ENCODE measurements around the gene ZFYVE27.
A peak's percentile ranks its signal among the peaks of the same experiment; 100 is the strongest.
"Not testable (repeated sequence)": the region's sequence is repeated elsewhere in the genome, so short reads cannot be mapped to it uniquely, and the experiment has no call there.

Gene ZFYVE27, protein sequence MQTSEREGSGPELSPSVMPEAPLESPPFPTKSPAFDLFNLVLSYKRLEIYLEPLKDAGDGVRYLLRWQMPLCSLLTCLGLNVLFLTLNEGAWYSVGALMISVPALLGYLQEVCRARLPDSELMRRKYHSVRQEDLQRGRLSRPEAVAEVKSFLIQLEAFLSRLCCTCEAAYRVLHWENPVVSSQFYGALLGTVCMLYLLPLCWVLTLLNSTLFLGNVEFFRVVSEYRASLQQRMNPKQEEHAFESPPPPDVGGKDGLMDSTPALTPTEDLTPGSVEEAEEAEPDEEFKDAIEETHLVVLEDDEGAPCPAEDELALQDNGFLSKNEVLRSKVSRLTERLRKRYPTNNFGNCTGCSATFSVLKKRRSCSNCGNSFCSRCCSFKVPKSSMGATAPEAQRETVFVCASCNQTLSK

GRCh38 chr10:97736902-97737769, at the start of gene ZFYVE27:
ZFYVE27 (plus strand) TSS chr10:97737128; CDS start chr10:97738478, 1,350 bp downstream.
- peak within 1 kb of the TSS; percentile 87 for H3K4me3 ChIP-seq (ENCODE audit: low read depth, low read length)

- peak overlapping the region; percentile 43 for H3K4me3 ChIP-seq (ENCODE audit: low read depth, low read length)
These were observed 48.8 kb upstream of the ZFYVE27 start for GRCh38 chr10:97687785-97688781.

- no peak overlapping the region for H3K4me3 ChIP-seq (ENCODE audit: low read depth, low read length)
These were observed 47.3 kb upstream of the ZFYVE27 start for GRCh38 chr10:97689559-97690020.

- no peak overlapping the region for H3K4me3 ChIP-seq (ENCODE audit: low read depth, low read length)
These were observed 46.8 kb upstream of the ZFYVE27 start for GRCh38 chr10:97690133-97690532.

- not testable (repeated sequence) for H3K4me3 ChIP-seq (ENCODE audit: low read depth, low read length)
These were observed 38.8 kb upstream of the ZFYVE27 start for GRCh38 chr10:97698072-97698655.

GRCh38 chr10:97701438-97702069, 35.4 kb upstream of the ZFYVE27 start:
- H3K4me3 ChIP-seq (ENCODE audit: low read depth, low read length) = no peak overlapping the region

DNA sequence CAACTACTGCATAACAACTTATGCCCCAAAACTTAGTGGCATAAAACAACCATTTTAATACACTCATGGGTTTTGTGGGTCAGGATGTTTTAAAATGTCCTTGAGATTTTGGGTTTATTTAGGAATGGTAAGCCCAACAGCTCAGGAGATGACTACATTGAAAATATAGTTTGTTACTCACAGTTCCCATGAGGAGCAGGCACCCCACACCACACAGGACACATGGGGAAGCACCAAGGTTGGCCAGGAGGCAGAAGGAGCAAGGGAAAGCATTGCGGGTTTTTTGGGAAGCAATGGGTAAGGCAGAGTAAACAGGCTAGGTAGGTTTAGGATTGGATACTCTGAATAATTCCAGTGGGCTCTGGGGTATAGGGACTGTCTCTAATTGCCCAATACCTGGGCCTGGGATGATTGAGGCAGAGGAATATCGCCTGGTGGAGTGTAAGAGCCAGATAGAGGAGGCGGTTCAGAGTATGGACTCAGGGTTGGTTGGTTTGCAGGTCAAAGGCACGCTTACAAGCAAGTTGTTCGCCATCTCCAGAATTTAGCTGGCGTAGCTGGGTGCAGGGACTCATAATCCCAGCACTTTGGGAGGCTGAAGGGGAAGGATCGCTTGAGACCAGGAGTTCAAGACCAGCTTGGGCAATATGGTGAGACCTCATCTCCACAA, 33.4 kb upstream of the ZFYVE27 start:
- no peak overlapping the region for H3K4me3 ChIP-seq (ENCODE audit: low read depth, low read length)

DNA sequence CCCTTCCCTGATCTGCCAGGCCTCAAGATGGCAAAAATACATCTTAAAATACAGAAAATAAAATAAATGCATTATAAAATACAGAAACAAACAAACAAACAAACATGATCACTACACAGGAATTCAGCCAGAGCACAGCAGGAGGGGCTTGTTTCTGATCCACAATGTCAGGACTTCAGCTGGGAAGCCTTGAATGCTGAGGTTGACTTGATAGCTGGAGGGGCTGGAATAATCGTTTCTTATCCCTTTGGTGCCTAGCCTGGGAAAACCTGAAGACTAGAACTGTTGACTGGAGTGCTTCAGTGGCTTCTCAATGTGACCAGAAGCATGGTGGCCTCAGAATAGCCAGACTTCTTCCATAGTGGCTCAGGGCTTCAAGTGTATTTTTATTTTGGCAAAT, 32.6 kb upstream of the ZFYVE27 start:
- no peak overlapping the region for H3K4me3 ChIP-seq (ENCODE audit: low read depth, low read length)

DNA sequence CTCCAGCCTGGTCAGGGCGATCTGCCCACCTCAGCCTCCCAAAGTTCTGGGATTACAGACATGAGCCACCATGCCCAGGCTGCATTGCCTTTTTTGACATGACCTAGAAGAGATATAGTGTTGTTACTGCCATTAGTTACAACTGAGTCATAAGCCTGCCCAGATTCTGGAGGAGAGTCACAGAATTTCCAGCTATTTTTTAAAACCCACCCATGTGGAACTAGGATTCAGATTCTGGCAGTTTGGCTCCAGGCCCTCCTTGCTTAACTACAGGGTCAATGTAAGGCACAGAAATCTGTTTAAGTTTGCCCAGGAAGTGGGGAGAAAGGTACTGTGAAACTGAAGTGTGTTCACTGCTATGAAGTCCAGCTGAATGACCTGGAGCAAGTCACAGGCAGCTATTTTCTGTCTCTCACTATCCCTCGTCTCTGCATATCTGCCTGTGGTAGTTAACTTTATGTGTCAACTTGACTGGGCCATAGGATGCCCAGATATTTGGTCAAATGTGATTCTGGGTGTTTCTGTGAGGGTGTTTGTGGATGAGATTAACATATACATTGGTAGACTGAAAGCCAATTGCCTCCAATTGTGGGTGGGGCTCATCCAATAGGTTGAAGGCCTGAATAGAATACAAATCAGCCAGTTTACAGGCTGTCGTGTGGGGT, 31.8 kb upstream of the ZFYVE27 start:
- H3K4me3 ChIP-seq (ENCODE audit: low read depth, low read length) = no peak overlapping the region

GRCh38 chr10:97707134-97707861, 29.6 kb upstream of the ZFYVE27 start:
- H3K4me3 ChIP-seq (ENCODE audit: low read depth, low read length) = no peak overlapping the region

GRCh38 chr10:97708167-97708566, 28.8 kb upstream of the ZFYVE27 start:
- H3K4me3 ChIP-seq (ENCODE audit: low read depth, low read length) = no peak overlapping the region

DNA sequence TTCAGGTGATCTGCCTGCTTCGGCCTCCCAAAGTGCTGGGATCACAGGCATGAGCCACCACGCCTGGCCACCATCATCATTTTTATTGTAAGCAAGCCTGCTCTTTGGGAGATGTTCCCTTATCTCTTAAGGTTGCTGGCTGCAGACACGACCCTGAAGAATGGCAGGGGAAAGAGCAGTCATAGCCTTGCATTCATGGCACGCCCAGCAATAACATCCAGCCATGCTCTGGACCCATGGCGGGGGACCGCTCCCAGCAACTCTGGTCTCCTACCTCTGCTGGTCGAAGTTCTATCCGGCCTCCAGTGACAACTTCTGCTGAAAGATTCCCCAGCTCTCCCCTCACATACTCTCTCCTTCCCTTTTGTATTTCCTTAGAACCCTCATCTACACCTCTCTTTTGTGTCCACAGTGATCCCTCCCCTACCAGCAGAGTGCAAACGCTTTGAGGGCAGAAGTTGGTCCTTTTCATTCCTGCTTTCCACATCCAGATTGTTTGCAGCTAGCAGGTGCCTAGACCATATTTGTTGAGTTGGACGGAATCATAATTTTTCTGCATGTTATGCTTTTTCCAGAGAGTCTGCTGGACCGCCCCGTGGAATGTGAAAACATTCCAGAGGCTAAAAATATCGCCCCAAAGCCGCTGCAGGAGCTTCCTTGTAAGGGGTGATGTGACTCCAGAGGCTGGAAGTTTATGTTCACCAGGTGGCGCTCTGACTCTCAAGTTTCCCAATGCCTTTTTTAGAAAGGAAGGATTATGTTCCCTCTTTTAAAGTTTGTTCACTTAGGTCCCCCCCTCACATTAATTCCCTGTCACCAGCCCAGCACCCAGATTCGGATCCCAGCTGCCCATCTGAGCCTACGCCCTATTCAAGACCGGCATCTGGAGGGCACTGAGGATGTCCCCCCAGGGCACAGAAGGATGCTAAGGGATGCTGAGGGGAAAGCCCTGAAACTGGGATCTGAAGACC, 27.7 kb upstream of the ZFYVE27 start:
- no peak overlapping the region for H3K4me3 ChIP-seq (ENCODE audit: low read depth, low read length)

- H3K4me3 ChIP-seq (ENCODE audit: low read depth, low read length) = no peak overlapping the region
These were observed 25.0 kb upstream of the ZFYVE27 start for GRCh38 chr10:97711640-97712572.

- peak within 1 kb of the TSS; percentile 78 for H3K4me3 ChIP-seq (ENCODE audit: low read depth, low read length)
These were observed 23.5 kb upstream of the ZFYVE27 start, which contains the start of gene MARVELD1 for GRCh38 chr10:97713339-97713825. MARVELD1 (plus strand) TSS chr10:97713730; CDS start chr10:97713877, 147 bp downstream.

GRCh38 chr10:97713826-97714400, 23.0 kb upstream of the ZFYVE27 start:
- peak overlapping the region; percentile 78 for H3K4me3 ChIP-seq (ENCODE audit: low read depth, low read length)

Measured in iPS-11a (cell line).